ENCODE measurements around the gene NTM.

DNA sequence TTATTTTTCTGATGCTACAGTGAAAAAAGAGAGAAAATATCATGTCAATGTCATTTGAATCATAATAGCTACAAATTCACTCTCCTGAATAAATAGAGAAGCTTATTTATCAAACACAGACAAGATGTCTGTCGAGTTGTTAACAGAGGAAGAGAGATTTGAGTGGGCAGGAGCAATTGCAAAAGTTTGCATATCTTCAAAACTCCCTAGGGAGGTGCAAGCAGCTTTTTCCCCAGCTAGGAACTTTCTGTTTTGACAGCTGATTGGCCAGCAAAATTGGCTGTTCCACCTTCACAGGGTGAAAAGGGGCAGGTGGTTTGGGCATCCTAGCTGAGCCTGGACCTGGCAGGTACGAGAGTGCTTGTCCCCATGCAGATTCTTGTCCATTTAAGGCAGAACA is 98.2 kb downstream of the NTM start:
- TF ChIP-seq POLR2A (IDR thresholded peaks at IDR 0.05; ENCODE audit: low read depth, low read length) (no peak), EZH2 (IDR thresholded peaks at IDR 0.05; ENCODE audit: borderline replicate concordance, low read depth, low read length, severe bottlenecking) (no peak)
- TF ChIP-seq, protein P1, sequence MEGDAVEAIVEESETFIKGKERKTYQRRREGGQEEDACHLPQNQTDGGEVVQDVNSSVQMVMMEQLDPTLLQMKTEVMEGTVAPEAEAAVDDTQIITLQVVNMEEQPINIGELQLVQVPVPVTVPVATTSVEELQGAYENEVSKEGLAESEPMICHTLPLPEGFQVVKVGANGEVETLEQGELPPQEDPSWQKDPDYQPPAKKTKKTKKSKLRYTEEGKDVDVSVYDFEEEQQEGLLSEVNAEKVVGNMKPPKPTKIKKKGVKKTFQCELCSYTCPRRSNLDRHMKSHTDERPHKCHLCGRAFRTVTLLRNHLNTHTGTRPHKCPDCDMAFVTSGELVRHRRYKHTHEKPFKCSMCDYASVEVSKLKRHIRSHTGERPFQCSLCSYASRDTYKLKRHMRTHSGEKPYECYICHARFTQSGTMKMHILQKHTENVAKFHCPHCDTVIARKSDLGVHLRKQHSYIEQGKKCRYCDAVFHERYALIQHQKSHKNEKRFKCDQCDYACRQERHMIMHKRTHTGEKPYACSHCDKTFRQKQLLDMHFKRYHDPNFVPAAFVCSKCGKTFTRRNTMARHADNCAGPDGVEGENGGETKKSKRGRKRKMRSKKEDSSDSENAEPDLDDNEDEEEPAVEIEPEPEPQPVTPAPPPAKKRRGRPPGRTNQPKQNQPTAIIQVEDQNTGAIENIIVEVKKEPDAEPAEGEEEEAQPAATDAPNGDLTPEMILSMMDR (IDR thresholded peaks at IDR 0.05; ENCODE audit: extremely low read depth in 1 of 2, insufficient read depth in 1 of 2, low read depth in 1 of 2, low read length in 2 of 2): no peak

All from endothelial cell of umbilical vein (primary cell).